ENCODE results near the gene KRT71.

Gene KRT71

DNA sequence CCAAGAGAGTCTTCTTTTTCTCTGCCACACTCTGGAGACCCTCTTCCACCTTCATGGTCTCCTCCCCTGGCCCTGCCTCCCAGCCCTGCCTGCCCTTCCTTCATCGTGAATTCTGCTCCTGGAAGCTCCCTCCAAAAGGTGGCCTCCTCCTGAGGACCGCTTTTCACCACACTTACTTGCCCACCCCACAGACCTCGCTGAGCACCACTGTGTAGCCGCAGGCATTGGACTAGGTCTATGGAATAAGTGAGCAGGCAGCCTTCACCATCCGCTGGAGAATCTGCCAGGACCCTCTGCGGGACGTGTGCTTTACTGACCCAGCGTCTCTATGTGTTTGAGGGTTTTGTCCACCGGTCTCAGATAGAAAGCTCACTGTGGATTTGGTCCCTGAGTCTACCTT, 23.1 kb downstream of the KRT71 start:
- TF ChIP-seq, protein P1, sequence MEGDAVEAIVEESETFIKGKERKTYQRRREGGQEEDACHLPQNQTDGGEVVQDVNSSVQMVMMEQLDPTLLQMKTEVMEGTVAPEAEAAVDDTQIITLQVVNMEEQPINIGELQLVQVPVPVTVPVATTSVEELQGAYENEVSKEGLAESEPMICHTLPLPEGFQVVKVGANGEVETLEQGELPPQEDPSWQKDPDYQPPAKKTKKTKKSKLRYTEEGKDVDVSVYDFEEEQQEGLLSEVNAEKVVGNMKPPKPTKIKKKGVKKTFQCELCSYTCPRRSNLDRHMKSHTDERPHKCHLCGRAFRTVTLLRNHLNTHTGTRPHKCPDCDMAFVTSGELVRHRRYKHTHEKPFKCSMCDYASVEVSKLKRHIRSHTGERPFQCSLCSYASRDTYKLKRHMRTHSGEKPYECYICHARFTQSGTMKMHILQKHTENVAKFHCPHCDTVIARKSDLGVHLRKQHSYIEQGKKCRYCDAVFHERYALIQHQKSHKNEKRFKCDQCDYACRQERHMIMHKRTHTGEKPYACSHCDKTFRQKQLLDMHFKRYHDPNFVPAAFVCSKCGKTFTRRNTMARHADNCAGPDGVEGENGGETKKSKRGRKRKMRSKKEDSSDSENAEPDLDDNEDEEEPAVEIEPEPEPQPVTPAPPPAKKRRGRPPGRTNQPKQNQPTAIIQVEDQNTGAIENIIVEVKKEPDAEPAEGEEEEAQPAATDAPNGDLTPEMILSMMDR (conservative IDR thresholded peaks at IDR 0.05; ENCODE audit: low read depth) = no peak
- H3K27ac ChIP-seq = peak overlapping the region; percentile 13; the same call in 1 of the 2 replicates
- POLR2A ChIA-PET (ENCODE audit: low non-redundant PET) = no interaction called here
- CTCF ChIA-PET = no interaction called here
- DNase-seq (ENCODE audit: low spot score) = no peak

DNA sequence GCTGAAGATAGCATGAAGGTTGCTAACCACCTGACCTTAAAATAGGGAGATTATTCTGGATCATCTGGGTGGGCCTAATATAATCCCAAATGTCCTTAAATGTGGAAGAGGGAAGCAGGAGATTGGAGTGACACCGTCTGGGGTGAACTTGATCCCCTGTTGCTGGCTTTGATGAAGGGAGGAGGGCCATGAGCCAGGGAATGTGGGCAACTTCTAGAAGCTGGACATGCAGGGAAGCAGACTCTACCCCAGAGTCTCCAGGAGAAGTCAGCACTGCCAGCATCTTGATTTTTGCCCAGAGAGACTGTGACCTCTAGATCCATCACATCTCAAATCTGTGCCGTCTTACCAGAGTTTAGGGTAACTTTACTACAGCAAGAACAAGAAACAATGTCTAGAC, 23.5 kb downstream of the KRT71 start:
- TF ChIP-seq, protein P1 (conservative IDR thresholded peaks at IDR 0.05; ENCODE audit: low read depth) = no peak
- POLR2A ChIA-PET (ENCODE audit: low non-redundant PET) = no interaction called here
- CTCF ChIA-PET = no interaction called here
- no peak for DNase-seq (ENCODE audit: low spot score)
- H3K27ac ChIP-seq = no peak overlapping the region; the same call in 1 of the 2 replicates

DNA sequence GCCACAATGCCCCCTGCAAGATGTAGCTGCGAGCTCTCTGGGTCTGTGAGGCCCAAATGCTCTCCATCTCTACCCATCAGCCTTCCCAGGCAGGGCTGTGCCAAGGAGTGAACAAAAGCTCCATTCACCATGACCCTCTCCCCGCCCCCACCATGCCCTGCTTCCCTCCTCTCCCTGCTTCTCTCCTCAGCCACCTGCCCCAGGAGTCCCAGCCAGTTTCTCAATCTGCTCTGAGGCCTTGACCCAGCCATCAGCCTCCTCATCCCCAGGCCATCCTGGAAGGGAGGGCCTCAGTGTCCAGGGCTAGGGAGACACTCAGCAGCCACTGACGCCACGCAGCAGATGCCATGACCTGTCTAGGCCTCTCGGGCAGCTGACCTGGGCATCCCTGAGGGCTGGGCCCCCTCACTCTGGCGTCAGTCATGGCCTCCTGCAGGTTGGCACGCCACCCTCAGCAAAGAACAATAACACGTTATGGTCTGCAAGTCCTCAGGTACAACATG, 24.3 kb downstream of the KRT71 start:
- peak overlapping the region; percentile 25 for H3K27ac ChIP-seq
- TF ChIP-seq, protein P1 (conservative IDR thresholded peaks at IDR 0.05; ENCODE audit: low read depth) = no peak
- ChIA-PET CTCF (interaction anchor here (0.8 kb wide), 1 partner anchor 9 kb away, joined by 4 read pairs; the partner anchor contains the start of gene KRT5), POLR2A (ENCODE audit: low non-redundant PET) (no interaction called here)
- DNase-seq (ENCODE audit: low spot score) = no peak

DNA sequence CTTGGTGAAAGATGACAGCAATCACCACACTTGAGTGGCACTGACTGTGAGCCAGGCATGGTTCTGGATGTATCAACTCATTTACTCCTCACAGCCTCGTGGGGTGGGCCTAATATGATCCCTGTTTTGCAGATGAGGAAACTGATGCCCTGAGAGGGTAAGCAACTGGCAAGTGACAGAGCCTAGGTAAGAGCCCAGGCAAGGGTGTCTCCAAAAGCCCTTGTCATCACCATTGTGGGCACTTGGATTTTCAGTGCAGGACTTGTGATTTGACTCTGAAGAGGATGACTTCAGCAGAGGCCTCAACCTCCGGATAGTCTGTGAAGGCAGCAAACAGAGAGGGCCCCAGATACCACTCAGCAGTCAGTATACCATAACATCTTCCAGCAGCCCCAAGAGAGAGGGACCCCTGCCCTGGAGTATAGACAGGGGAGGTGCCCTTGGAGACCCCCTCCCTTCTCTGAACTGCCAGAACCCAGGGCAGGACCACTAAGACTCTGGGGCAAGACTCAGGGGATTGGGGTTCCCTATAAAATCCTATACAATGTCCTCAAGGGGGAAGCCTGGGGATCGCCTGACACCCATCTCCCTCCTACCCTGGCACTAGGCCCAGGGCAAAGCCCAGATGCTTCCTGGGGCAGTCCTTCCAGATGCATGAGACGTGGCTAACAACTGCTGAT, 25.7 kb downstream of the KRT71 start:
- ChIA-PET POLR2A (ENCODE audit: low non-redundant PET) (no interaction called here), CTCF (no interaction called here)
- peak overlapping the region; percentile 100 for H3K27ac ChIP-seq
- TF ChIP-seq, protein P1 (conservative IDR thresholded peaks at IDR 0.05; ENCODE audit: low read depth) = no peak
- no peak for DNase-seq (ENCODE audit: low spot score)

DNA sequence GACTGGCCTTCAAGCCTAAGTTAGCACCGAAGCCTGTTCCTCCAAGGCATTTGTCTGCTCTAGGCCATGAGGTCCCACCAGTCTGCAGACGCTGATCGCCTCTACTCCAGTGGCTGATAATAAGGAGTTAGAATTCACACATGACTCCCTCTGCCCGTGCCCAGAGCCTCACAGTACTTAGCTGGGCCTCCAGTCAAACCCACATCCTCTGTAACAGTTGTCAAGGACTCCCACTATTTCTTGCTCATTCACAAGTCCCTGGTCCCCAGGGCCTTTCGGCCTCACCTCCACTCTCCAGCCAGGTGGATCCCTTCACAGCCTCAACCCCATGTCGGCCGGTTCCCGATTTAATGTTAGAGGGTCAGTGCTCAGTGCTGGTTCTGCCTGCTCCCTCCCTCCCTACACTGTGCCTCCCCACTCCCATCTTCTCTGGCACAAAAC, 26.4 kb downstream of the KRT71 start:
- CTCF ChIA-PET = no interaction called here
- TF ChIP-seq, protein P1 (conservative IDR thresholded peaks at IDR 0.05; ENCODE audit: low read depth) = no peak
- H3K27ac ChIP-seq = peak overlapping the region; percentile 100
- no peak for DNase-seq (ENCODE audit: low spot score)
- POLR2A ChIA-PET (ENCODE audit: low non-redundant PET) = no interaction called here

DNA sequence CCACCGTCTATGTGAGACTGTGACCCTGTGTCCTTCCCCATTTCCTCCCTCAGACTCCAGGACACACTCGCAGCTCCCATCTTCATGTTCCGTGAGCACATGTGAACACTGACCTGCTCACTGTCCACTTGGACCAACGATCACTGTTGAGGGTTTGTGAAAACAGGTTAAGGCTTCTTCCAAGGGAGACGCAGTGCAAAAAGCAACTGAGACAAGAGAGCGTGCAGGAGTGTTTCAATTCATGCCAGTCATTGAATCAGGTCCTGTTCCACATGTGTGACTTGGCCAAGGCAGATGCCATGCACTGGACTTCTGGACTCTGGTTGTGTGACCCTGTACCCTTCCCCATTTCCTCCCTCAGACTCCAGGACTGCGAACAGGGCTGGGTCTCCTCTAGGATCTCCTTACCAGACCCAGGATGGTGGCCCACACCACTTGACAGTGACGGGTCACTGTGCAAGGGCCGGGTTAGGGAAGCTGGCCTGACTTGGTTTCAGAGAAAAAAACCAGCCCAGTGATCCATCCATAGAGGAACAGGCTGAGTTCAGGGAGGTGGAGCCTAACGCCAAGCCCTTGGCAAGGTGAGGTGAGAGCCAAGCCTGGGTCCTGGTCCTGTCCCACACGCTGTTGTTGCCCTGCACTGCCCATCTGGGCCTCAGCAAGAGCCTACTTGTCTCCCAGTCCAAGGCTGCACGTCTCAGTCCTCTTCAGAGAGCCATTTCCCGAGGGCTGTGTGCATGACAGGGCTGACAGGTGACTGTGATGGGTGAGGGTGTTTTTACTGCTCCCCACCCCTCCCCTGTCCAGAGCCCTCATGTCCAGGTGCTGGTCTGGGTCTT, 27.1 kb downstream of the KRT71 start:
- POLR2A ChIA-PET (ENCODE audit: low non-redundant PET) = no interaction called here
- CTCF ChIA-PET = interaction anchor here (0.6 to 1.0 kb wide), 4 partner anchors 19 to 577 kb away, joined by 3 to 6 read pairs (median 4); no protein-coding TSS in a partner anchor
- DNase-seq (ENCODE audit: low spot score) = no peak
- peak overlapping the region; percentile 100 for H3K27ac ChIP-seq
- TF ChIP-seq, protein P1 (conservative IDR thresholded peaks at IDR 0.05; ENCODE audit: low read depth) = no peak
